T-cell (primary cell): Measurements from ENCODE around the gene PAMR1. TPM values are rescaled to one million over a fixed set of nuclear protein-coding genes. Genes with fewer than 3 reads are reported as not detected.

Source experiments
- ATAC-seq, 4 experiments: fragments of 200-7000 bp in 3 of 4; fragments of 150-1000 bp in 1 of 4; cut with Tn5 transposase; replicated peaks in 1 of 4; 1 replicate in 3 of 4; 2 replicates in 1 of 4; pipeline ENCODE4 v1.10.0; 2021; ENCODE audit warnings: moderate library complexity in 3 of 4, mild to moderate bottlenecking in 2 of 4, moderate number of reproducible peaks in 1 of 4
- CTCF ChIA-PET, 2 donors: fragments of 300-600 bp; sonication (Branson Sonifier 250); formaldehyde crosslinking; loops; one replicate each; lab custom pipeline; 2022; ENCODE audit warnings: antibody characterized with exemption in 2 of 2; lab: Charles Lee
- POLR2A ChIA-PET, 2 donors: fragments of 300-600 bp; sonication (Branson Sonifier 250); formaldehyde crosslinking; loops; one replicate each; lab custom pipeline; 2022; ENCODE audit warnings: antibody characterized with exemption in 2 of 2; lab: Charles Lee
- DNase-seq, 35 experiments: peaks; one replicate each; pipeline versions ENCODE4 v3.0.0 to v3.0.0-alpha.2; 2013 to 2023
- H3K27ac ChIP-seq: one replicate; pipeline ENCODE4 v1.5.1; 2013; ENCODE audit warnings: low read length
- H3K27me3 ChIP-seq, 2 experiments: replicated peaks in 1 of 2; 1 replicate in 1 of 2; 2 replicates in 1 of 2; pipeline versions ENCODE4 v1.6.1 to v1.7.0; 2013; ENCODE audit warnings: low read length in 1 of 2, mixed read lengths in 1 of 2; ENCODE audit not compliant: control insufficient read depth in 2 of 2, insufficient read depth in 2 of 2; ENCODE audit errors: extremely low read depth in 1 of 2
- H3K36me3 ChIP-seq, 2 donors: 1 replicate in 1 of 2; 2 replicates in 1 of 2; pipeline versions ENCODE4 v1.6.1 to v1.7.0; 2013; ENCODE audit warnings: low read length in 1 of 2; ENCODE audit not compliant: control insufficient read depth in 2 of 2, insufficient read depth in 1 of 2; ENCODE audit errors: extremely low read depth in 1 of 2
- H3K4me1 ChIP-seq, 2 experiments: 1 replicate in 1 of 2; 2 replicates in 1 of 2; pipeline versions ENCODE4 v1.6.1 to v1.7.0; 2013; ENCODE audit warnings: low read length in 2 of 2, mixed read lengths in 1 of 2; ENCODE audit not compliant: insufficient read depth in 2 of 2, control insufficient read depth in 1 of 2; ENCODE audit errors: extremely low read depth in 1 of 2
- H3K4me3 ChIP-seq, 2 donors: 1 replicate in 1 of 2; 2 replicates in 1 of 2; pipeline versions ENCODE4 v1.5.1 to v1.7.0; 2013; ENCODE audit warnings: mild to moderate bottlenecking in 2 of 2, low read length in 1 of 2, moderate library complexity in 1 of 2; ENCODE audit not compliant: control insufficient read depth in 1 of 2; ENCODE audit errors: extremely low read depth in 1 of 2
- H3K9me3 ChIP-seq: 2 replicates; pipeline ENCODE4 v1.7.0; 2013
- H3K27ac Mint-ChIP-seq, 2 donors: one replicate each; pipeline ENCODE4 v1.8.0; 2020 to 2021; ENCODE audit warnings: mild to moderate bottlenecking in 2 of 2, mixed read lengths in 2 of 2
- H3K27me3 Mint-ChIP-seq, 2 donors: one replicate each; pipeline ENCODE4 v1.8.0; 2021 to 2022; ENCODE audit warnings: mixed read lengths in 2 of 2
- H3K36me3 Mint-ChIP-seq: one replicate; pipeline ENCODE4 v1.8.0; 2021; ENCODE audit warnings: mixed read lengths
- H3K4me1 Mint-ChIP-seq, 3 donors: one replicate each; pipeline ENCODE4 v1.8.0; 2020 to 2022; ENCODE audit warnings: mixed read lengths in 3 of 3, mild to moderate bottlenecking in 1 of 3
- H3K4me3 Mint-ChIP-seq, 3 donors: one replicate each; pipeline ENCODE4 v1.8.0; 2020 to 2022; ENCODE audit warnings: mild to moderate bottlenecking in 3 of 3, mixed read lengths in 3 of 3, moderate library complexity in 3 of 3
- H3K9me3 Mint-ChIP-seq, 3 donors: one replicate each; pipeline ENCODE4 v1.8.0; 2020 to 2022; ENCODE audit warnings: mixed read lengths in 3 of 3
- WGBS: methylation state at CpG from one replicate; pipeline ENCODE4 v1.1.5; 2013; ENCODE audit warnings: missing lambda C conversion rate; ENCODE audit not compliant: insufficient coverage; 5-methylcytosine and 5-hydroxymethylcytosine counted together
- total RNA-seq, 35 experiments: library from RNA in 6 of 35; stranded (reverse) in 6 of 35; fragments of 120-200 nt in 1 of 35; gene quantifications; one replicate each; pipeline versions ENCODE4 v1.2.1 to v1.2.4 and lab custom pipeline; 2013 to 2026

The PAMR1 gene
- total RNA-seq, 5 donors from 2014 or later (not counting 1 experiment from before 2014, with no cell fraction given): 0.20 TPM; not detected in 4

DNA sequence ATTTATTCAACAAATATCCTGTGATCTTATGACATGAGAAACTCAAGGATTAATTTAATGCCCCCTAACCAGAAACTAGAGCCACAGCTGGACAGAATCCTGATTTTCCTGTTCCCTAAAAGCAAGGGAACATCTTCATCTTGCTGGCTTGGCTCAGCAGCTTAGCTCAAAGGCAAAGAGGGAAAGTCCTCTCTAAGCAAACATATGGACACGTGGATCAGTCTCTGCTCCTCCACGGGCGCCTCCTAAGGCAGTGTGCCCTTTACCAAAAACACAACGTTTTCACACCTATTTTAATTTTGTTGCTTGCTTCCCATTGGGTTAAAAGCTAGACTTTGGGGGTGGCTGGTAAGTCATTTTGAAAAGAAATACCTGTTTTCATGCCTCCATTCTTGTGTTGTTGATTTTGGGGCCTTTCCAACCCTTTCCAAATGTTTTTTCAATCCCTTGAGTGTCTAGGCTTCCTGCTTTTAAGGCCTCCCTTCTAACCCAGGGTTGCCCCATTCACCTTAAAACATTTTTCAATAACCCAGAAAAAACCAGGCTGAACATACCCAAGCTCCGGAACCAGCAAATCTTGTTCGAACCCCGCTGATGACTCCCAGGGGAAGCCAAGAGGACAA is 121.5 kb downstream of the PAMR1 start:
- Histone ChIP-seq H3K27me3 (peaks cover 0 to 5% of the 10 kb centered on the region in 2 experiments), H3K4me1 (no peaks in the 10 kb centered on the region), H3K27ac (no peak overlapping the region), H3K9me3 (no peaks in the 10 kb centered on the region), H3K4me3 (no peak overlapping the region), H3K36me3 (no peaks in the 10 kb centered on the region)
- peaks cover 6 to 8% of the 10 kb centered on the region in 2 donors for H3K27me3 Mint-ChIP-seq
- H3K4me1 Mint-ChIP-seq: peaks cover 0 to 2% (median 0%) of the 10 kb centered on the region in 3 donors
- no peak overlapping the region for H3K27ac Mint-ChIP-seq
- H3K36me3 Mint-ChIP-seq: no peaks in the 10 kb centered on the region
- CTCF ChIA-PET: interaction anchor here (0.6 to 1.0 kb wide), 3 partner anchors 12 to 477 kb away, joined by 3 to 4 read pairs (median 3); no protein-coding TSS in a partner anchor
- DNase-seq (no peak), ATAC-seq (no peak)
- 86% methylated on average over 4 of the region's 7 CpGs for WGBS
- no peaks in the 10 kb centered on the region for H3K9me3 Mint-ChIP-seq
- no peak overlapping the region for H3K4me3 Mint-ChIP-seq
- POLR2A ChIA-PET: no interaction called here

DNA sequence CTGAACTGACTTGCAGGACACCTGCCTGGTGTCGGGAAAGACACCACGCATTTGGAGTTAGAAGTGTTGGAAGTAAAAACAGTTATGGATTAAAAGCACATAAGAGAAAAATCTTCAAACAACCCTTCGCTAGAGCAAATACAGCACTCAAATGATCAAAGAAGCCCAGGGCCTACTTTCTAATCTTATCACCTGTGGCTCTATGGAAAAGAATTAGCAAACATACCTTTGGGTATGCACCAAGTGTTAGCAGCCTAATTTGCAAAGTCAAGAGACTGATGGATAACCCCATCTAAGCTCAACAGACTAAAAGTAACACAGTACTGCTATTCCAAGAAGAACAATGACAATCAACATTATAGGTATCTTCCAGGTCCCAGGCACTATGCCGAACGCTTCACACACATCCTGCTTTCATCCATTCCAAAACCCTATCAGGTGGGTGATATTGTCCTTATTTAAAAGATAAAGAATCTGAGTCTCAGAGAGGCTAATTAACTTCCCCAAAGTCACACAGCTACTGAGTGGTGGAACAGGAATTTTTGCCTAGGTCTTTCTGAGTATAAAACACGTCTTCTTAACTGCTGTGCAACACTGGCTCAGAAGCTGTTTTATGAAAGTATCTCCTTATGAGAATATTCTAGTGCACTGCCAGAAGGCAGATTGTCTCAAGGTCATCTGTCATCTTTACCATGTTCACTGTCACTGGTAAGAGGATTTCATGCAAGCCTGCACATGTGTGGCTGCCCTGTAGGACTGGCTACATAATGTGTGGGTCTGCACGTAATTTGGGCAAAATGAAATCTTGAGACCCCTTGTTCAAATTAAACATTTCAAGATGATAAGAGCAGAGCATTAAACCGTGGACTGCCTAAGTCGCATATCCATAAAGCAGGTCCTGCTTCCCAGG is 122.4 kb downstream of the PAMR1 start:
- ATAC-seq (no peak), DNase-seq (no peak)
- Histone ChIP-seq H3K36me3 (no peaks in the 10 kb centered on the region), H3K27me3 (peaks cover 0 to 5% of the 10 kb centered on the region in 2 experiments), H3K4me1 (no peaks in the 10 kb centered on the region), H3K4me3 (no peak overlapping the region), H3K9me3 (no peaks in the 10 kb centered on the region), H3K27ac (no peak overlapping the region)
- H3K4me3 Mint-ChIP-seq: no peak overlapping the region
- no CpG with 5 or more reads among the region's 9 CpGs for WGBS
- no peak overlapping the region for H3K27ac Mint-ChIP-seq
- H3K9me3 Mint-ChIP-seq: no peaks in the 10 kb centered on the region
- H3K4me1 Mint-ChIP-seq: peaks cover 0 to 2% (median 0%) of the 10 kb centered on the region in 3 donors
- H3K27me3 Mint-ChIP-seq: peaks cover 6 to 8% of the 10 kb centered on the region in 2 donors
- no peaks in the 10 kb centered on the region for H3K36me3 Mint-ChIP-seq
- ChIA-PET POLR2A (no interaction called here), CTCF (interaction anchor here (0.6 to 1.0 kb wide), 2 partner anchors 58 to 477 kb away, joined by 3 to 4 read pairs; no protein-coding TSS in a partner anchor)

DNA sequence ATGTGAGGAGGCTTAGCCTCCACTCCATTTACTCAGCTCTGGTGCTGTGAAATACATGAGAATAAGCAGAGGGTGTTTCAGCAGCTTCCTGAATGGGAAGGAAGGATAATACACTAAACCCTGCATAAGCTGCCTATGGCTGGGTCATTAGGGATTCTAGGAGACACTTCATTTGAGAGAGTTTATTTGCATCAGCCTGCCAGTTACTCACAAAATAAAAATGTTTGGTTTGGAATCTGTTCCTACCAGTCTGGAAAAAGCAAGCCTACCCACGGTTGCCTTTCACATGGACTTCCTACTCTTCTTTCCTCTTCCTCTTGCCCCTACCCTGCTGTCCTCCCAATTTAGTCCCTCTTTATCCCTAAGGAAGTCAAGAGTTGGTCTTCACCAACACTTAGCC is 126.5 kb downstream of the PAMR1 start:
- no peak for ATAC-seq
- peaks cover 2 to 7% (median 5%) of the 10 kb centered on the region in 3 donors for H3K4me1 Mint-ChIP-seq
- Histone ChIP-seq H3K27ac (no peak overlapping the region), H3K4me1 (no peaks in the 10 kb centered on the region), H3K4me3 (no peak overlapping the region), H3K36me3 (no peaks in the 10 kb centered on the region), H3K27me3 (no peaks in the 10 kb centered on the region), H3K9me3 (no peaks in the 10 kb centered on the region)
- no peaks in the 10 kb centered on the region for H3K36me3 Mint-ChIP-seq
- WGBS: 67% methylated on average over 1 of the region's 1 CpG
- H3K27me3 Mint-ChIP-seq: peaks cover 6 to 7% of the 10 kb centered on the region in 2 donors
- CTCF ChIA-PET: interaction anchor here (0.9 to 1.9 kb wide), 2 partner anchors 472 to 1078 kb away, joined by 3 to 4 read pairs; no protein-coding TSS in a partner anchor
- no peak overlapping the region for H3K27ac Mint-ChIP-seq
- no peak overlapping the region for H3K4me3 Mint-ChIP-seq
- POLR2A ChIA-PET: no interaction called here
- no peaks in the 10 kb centered on the region for H3K9me3 Mint-ChIP-seq
- DNase-seq: no peak

DNA sequence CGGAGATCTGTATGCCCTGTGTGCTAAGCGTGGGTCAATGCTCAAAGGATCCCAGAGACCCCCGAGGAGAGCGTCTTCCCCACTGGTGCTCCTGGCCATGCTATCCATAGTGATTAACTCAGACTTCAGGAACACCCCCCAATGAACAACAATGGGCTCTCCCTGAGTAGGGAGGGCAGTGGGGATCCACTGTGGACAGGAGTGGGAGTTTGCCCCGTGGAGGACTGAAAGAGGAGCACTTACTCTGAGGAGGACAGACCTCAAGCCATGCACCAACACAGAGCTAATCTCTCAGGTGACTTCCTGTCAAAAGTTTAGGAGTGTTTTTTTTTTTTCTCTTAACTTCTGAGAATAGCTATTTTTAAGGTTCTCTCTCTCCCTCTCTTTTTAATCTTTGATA is 130.5 kb downstream of the PAMR1 start:
- H3K4me3 Mint-ChIP-seq: no peak overlapping the region

DNA sequence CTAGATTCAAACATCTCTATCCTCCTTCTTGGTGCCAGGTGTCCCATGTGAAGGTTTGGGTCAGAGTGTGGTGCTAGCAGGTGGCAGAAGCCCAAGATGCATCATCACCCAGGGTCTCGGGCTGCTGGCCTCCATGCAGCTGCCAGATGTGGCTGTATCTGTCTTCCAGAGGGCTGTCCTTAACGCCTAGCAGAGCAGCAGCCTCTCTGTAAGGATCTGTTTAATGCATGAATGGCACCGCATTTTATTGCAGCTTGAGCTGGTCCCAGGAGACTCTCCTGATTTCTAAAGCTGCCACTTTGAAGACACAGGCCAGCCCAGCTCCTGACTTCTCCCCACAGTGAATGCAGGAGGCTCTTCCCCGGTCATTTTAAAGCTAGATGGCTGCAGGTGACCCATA is 132.3 kb downstream of the PAMR1 start:
- H3K27ac ChIP-seq: no peak overlapping the region
- CTCF ChIA-PET: interaction anchor here (0.6 to 7.0 kb wide), 11 partner anchors 149 to 806 kb away, joined by 3 to 82 read pairs (median 3); no protein-coding TSS in a partner anchor
- Mint-ChIP-seq H3K36me3 (no peaks in the 10 kb centered on the region), H3K4me1 (peaks cover 24 to 27% (median 25%) of the 10 kb centered on the region in 3 donors), H3K9me3 (no peaks in the 10 kb centered on the region), H3K27me3 (peaks cover 1 to 2% of the 10 kb centered on the region in 2 donors), H3K27ac (peak overlapping the region in 1 of 2 donors; percentile 19), H3K4me3 (no peak overlapping the region)
- no peak overlapping the region for H3K4me3 ChIP-seq
- ATAC-seq: no peak
- POLR2A ChIA-PET: no interaction called here
- DNase-seq: no peak
- H3K9me3 ChIP-seq: no peaks in the 10 kb centered on the region
- WGBS: 74% methylated on average over 4 of the region's 4 CpGs
- H3K27me3 ChIP-seq: peaks cover 0 to 4% of the 10 kb centered on the region in 2 experiments
- H3K4me1 ChIP-seq: peaks cover 0 to 5% of the 10 kb centered on the region in 2 experiments
- H3K36me3 ChIP-seq: no peaks in the 10 kb centered on the region

More for the DNA sequence above, 130.5 kb downstream of the PAMR1 start:
- ATAC-seq (no peak), DNase-seq (no peak)
- H3K36me3 ChIP-seq: no peaks in the 10 kb centered on the region
- no peaks in the 10 kb centered on the region for H3K9me3 ChIP-seq
- H3K27ac ChIP-seq: no peak overlapping the region
- H3K4me1 ChIP-seq: peaks cover 0 to 5% of the 10 kb centered on the region in 2 experiments
- ChIA-PET POLR2A (interaction anchor here in 1 of 2 donors (0.6 to 1.1 kb wide), 4 partner anchors 162 to 1533 kb away, joined by 4 to 5 read pairs (median 4); no protein-coding TSS in a partner anchor), CTCF (interaction anchor here (0.6 to 7.0 kb wide), 6 partner anchors 9 to 809 kb away, joined by 3 to 82 read pairs (median 4); no protein-coding TSS in a partner anchor)
- H3K36me3 Mint-ChIP-seq: no peaks in the 10 kb centered on the region
- peaks cover 4 to 6% of the 10 kb centered on the region in 2 donors for H3K27me3 Mint-ChIP-seq
- H3K4me1 Mint-ChIP-seq: peaks cover 24 to 27% (median 25%) of the 10 kb centered on the region in 3 donors
- H3K27me3 ChIP-seq: peaks cover 0 to 4% of the 10 kb centered on the region in 2 experiments
- no peaks in the 10 kb centered on the region for H3K9me3 Mint-ChIP-seq
- no peak overlapping the region for H3K27ac Mint-ChIP-seq
- WGBS: 92% methylated on average over 2 of the region's 5 CpGs
- no peak overlapping the region for H3K4me3 ChIP-seq
